Measurements from ENCODE around the gene XBP1. TPM values are rescaled to one million over a fixed set of nuclear protein-coding genes. Genes with fewer than 3 reads are reported as not detected.

The XBP1 gene
- total RNA-seq, 8 experiments from 2014 or later: 48.5 to 253 (median 99.5) TPM

DNA sequence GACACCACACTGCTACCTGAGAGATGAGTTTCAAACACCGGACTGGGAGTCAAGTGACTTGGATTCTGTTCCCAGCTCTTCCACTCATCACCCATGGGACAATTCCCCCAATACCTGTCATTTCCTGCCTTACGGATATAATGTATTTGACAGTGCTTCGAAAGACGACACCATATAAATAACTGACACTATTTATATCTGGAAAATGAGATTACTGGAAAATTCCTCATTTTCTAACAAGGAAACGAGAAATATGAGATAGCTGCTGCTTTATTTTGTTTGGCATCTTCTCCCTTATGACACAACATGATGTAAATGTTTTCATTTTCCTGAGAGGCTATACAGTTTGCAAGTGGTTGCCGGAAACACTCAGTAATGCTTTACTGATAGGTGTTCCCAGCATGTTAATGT lies 49.9 kb downstream of the XBP1 start:
- 54 to 100% (median 89%) methylated on average over 2 to 6 of the region's 6 CpGs; no CpG with 5 or more reads in 1 of the 10 experiments for WGBS, 10 experiments
- no peaks in the 10 kb centered on the region for H3K4me1 ChIP-seq (replicated peaks in 1 of 2)
- ATAC-seq (replicated peaks in 6 of 8): no peak
- in situ Hi-C loops (cut with MboI; ENCODE audit: low pct_unique_long_range_greater_than_20kb in 2 of 9, low sequenced_read_pairs in 9 of 9, unreplicated experiment in 9 of 9): loop anchor here in 1 of 9 experiments (25.0 kb wide), 1 partner anchor 112 kb away; no protein-coding TSS in a partner anchor
- no peak overlapping the region for H3K4me3 ChIP-seq
- H3K27ac ChIP-seq: no peak overlapping the region

Other genes starting within 250 kb of the XBP1 start
- 10 to 100 TPM; 19.2 to 51.4 (median 26.6) TPM for gene TTC28, start 120.7 kb downstream of the XBP1 start, total RNA-seq
- 10 to 100 TPM in 4 of 8 experiments, 1 to 10 TPM in 4; 3.0 to 19.7 (median 10.2) TPM for gene CHEK2, start 58.7 kb downstream of the XBP1 start, total RNA-seq
- 10 to 100 TPM in 7 of 8 experiments, 1 to 10 TPM in 1; 7.7 to 25.8 (median 16.2) TPM for gene HSCB, start 58.5 kb downstream of the XBP1 start, total RNA-seq
- 10 to 100 TPM; 14.1 to 23.8 (median 16.4) TPM for gene CCDC117, start 27.9 kb downstream of the XBP1 start, total RNA-seq
- 10 to 100 TPM in 1 of 8 experiments, 1 to 10 TPM in 7; 3.0 to 11.3 (median 5.2) TPM for gene ZNRF3, start 83.0 kb upstream of the XBP1 start, total RNA-seq

Data from motor neuron (in vitro differentiated cells).